ENCODE measurements around the gene MAP3K6.

Gene MAP3K6

GRCh38 chr1:27357281-27358037 lies 9.3 kb downstream of the MAP3K6 start:
- peak in 2 of 3 donors; percentile 64 to 69 for DNase-seq (ENCODE audit: low read depth in 3 of 3)

DNA sequence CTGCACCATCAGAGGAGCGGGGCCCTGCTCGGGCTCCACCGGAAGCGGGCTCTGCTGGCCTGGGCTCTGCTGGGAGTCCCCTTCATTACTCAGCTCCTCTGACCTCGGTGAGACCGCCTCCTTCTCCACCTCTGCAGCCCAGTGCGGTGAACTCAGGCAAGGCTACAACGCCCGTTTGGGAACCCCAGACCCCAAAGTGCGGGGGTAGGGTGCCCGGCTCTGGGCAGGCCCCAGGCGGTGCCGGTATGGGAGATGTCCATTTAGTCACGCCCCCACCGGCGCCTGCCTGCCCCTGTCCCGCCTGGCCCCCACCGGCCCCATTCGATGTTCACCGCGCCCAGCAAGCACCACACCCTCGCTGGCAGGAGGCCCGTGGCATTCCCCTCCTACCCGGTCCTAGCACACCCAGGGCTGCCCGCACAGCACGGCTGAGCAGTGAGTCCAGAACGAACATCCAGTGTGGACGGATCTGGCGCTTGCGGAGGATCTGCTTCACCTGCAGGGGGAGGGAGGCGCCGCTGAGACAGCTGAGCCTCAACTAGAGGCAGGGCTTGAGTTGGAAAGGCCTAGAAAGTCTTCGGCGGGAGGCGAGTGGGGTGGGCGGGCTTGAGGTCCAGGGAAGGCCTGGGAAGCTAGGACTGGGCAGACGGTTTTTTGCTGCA lies 10.0 kb downstream of the MAP3K6 start:
- DNase-seq (ENCODE audit: low read depth in 3 of 3): no peak

DNA sequence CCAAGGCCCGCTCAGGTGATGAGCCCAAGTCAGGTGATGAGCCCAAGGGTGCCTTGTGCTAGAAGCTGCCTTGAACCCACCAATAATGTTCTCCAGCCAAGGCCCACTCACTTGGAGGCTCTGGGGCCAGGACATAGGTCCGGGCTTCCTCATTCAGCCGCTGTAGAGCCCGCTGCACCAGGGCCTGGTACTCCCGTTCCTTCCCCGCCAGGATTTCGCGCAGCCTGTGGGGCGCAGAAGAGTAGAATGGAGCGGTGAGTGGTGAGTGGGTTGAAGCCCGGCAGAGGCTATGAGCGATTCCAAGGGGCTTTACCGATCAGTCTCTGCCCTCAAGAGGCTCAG lies 10.5 kb downstream of the MAP3K6 start:
- DNase-seq (ENCODE audit: low read depth in 3 of 3): no peak

- no peak for DNase-seq (ENCODE audit: low read depth in 3 of 3)
Observed at GRCh38 chr1:27355683-27356082, 11.1 kb downstream of the MAP3K6 start.

GRCh38 chr1:27353629-27354028 lies 13.1 kb downstream of the MAP3K6 start:
- no peak for DNase-seq (ENCODE audit: low read depth in 3 of 3)

DNA sequence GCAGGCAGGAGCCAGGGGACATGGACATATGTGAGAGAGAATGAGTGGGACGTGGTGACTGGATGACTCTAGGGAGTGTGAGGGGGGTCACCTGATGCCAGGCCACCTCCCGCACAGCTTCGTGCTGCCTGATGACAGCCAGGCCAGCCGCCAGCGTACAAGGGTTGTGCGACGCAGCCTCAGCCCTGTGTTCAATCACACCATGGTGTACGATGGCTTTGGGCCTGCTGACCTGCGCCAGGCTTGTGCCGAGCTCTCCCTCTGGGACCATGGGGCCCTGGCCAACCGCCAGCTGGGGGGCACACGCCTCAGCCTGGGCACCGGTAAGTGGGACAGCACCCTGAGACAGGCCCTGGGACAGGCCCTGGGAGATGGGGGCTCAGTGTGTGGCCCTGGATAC lies 13.6 kb downstream of the MAP3K6 start:
- no peak for DNase-seq (ENCODE audit: low read depth in 3 of 3)

- no peak for DNase-seq (ENCODE audit: low read depth in 3 of 3)
Observed at GRCh38 chr1:27351541-27352107, 15.1 kb downstream of the MAP3K6 start.

- DNase-seq (ENCODE audit: low read depth in 3 of 3): no peak
Observed at GRCh38 chr1:27350663-27351540, 15.9 kb downstream of the MAP3K6 start.

GRCh38 chr1:27349784-27350662 lies 16.7 kb downstream of the MAP3K6 start:
- DNase-seq (ENCODE audit: low read depth in 3 of 3): no peak

GRCh38 chr1:27348861-27349783 lies 17.6 kb downstream of the MAP3K6 start:
- no peak for DNase-seq (ENCODE audit: low read depth in 3 of 3)

DNA sequence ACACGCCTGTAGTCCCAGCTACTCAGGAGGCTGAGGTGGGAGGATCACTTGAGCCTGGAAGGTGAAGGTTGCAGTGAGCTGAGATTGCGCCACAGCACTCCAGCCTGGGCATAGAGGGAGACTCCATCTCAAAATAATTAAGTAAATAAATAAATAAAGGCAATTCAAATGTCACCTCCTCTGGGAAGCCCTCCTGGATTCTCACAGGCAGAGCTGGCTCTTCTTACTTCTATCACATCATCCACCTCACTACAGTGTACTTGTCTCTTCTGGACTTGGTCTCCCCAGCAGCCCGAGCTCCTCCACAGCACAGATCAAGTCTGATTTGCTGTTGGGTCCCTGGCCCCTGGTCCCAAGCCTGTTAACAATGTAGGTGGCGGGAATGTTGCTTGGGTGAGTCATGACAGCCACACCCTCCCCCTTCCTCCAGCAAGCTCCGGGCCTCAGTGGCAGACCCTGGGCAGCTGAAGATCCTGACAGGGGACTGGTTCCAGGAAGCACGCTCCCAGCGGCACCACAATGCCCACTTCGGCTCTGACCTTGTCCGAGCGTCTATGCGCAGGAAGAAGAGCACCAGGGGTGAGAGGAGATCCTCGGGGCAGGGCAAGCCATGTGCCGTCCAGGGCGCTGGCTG lies 19.7 kb downstream of the MAP3K6 start:
- no peak for DNase-seq (ENCODE audit: low read depth in 3 of 3)

GRCh38 chr1:27346357-27346756 lies 20.4 kb downstream of the MAP3K6 start:
- DNase-seq (ENCODE audit: low read depth in 3 of 3): no peak

DNA sequence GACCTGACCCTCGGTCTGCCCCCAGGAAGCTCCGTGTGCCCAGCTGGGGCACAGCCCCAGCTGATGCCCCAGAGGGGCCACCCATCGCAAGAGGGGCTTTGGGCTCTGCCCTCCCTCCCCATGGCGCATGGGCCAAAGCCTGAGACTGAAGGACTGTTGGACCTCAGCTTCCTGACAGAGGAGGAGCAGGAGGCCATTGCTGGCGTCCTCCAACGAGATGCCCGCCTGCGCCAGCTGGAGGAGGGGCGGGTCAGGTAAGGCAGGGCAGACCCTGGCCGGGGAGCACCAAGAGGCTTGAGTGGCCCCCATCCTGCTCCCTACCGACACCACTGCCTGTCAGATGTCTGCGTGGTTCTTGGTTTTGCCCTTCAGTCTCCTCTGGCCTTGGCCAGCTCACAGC lies 21.5 kb downstream of the MAP3K6 start:
- DNase-seq (ENCODE audit: low read depth in 3 of 3): no peak

GRCh38 chr1:27343639-27344025 lies 23.1 kb downstream of the MAP3K6 start:
- DNase-seq (ENCODE audit: low read depth in 3 of 3): no peak

GRCh38 chr1:27342778-27343638 lies 23.8 kb downstream of the MAP3K6 start:
- no peak for DNase-seq (ENCODE audit: low read depth in 3 of 3)

DNA sequence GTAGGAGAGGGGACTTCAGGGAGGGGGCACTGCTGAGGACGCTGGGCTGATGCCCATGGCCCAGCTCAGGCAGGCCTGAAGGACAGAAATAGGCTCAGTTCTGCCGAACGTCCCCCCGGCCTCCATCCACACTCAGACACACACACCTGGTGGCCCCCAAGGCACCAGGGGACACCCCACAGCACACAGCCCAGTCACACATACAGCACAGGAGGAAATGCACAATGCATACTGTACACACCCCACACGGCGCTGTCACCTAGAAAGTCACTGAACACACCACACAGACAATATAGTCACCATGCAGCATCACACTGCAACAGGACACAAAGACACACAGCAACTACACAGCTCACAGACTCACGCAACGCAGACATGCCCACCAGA lies 24.4 kb downstream of the MAP3K6 start:
- no peak for DNase-seq (ENCODE audit: low read depth in 3 of 3)

DNA sequence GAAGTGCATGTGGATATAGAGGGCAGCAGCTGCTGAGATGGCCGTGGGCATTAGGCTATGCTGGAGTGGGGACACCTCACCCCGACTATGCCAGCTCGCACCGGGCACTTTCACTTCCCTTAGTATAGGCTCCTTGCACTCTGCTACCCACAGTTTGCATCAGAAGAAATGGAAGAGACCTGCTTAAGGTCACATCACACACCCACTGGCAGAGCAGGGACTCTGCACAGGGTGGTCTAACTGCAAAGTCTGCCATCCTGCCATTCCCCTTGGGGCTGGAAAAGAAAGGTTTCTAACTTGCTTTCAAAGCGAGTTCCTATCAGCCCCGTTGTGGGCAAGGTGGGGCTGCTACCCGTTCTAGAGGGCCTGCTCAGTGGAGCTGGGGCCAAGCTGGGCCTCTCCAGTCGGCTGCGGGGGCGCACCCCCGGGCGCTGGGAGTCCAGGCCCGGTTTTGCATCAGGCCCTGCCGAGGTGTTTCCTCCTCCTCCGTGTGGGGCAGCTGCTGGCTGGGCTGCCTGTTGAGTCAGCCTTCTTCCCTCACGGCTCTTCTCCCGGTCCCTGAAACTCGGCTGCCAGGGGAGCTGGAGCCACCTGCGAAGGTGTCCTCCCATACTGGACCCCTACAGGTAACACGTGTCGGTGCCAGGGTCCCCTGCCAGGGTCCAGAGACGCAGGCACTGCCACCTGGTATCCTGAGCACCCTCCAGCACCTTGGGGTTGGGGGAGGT lies 25.1 kb downstream of the MAP3K6 start, which contains the start of gene SYTL1:
Gene SYTL1, plus strand, starts transcription at position 498 of the 728 bp plus-strand sequence. CDS start 3,313 bp downstream, outside the sequence.
- DNase-seq (ENCODE audit: low read depth in 3 of 3): peak in 1 of 3 donors; percentile 45

DNA sequence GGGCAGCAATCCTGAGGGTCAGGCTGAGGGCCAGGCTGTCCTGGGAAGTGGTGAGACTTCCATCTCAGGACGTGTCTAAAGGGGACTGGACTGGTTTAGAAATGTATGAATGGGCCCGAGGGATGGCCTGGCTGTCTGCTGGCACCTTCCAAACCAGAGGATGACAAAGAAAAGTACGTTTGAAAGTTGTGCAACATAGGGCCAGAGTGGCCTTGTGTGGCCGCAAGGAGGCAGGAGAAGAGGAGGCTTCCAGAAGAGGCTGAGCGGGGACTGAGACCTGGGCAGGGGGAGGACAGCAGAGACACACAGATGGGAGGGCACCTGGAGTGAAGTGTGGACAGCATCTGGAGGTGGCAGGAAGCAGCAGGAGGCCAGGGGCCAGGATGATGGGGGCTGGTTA lies 27.5 kb downstream of the MAP3K6 start:
- no peak for DNase-seq (ENCODE audit: low read depth in 3 of 3)
